Ecto neural progenitor cell (in vitro differentiated cells): Measurements from ENCODE around the gene ABCF2.

Experiments used
- DNase-seq: peaks from one replicate; pipeline ENCODE4 v3.0.0-alpha.2; 2018; ENCODE audit warnings: low spot score

ABCF2 gene

GRCh38 chr7:151194188-151194587 lies 32.8 kb downstream of the ABCF2 start:
- no peak for DNase-seq

GRCh38 chr7:151193203-151193978 lies 33.6 kb downstream of the ABCF2 start:
- DNase-seq = no peak

GRCh38 chr7:151192002-151192539 lies 34.9 kb downstream of the ABCF2 start:
- no peak for DNase-seq

- no peak for DNase-seq
These were observed 35.5 kb downstream of the ABCF2 start for GRCh38 chr7:151191544-151191943.

GRCh38 chr7:151189038-151189437 lies 38.0 kb downstream of the ABCF2 start:
- no peak for DNase-seq

- DNase-seq = no peak
These were observed 38.8 kb downstream of the ABCF2 start for GRCh38 chr7:151188252-151188542.

- DNase-seq = no peak
These were observed 39.4 kb downstream of the ABCF2 start for GRCh38 chr7:151187409-151188251.

- DNase-seq = no peak
These were observed 40.2 kb downstream of the ABCF2 start, which contains the start of gene ASB10 for GRCh38 chr7:151186640-151187408. ASB10 (minus strand) TSS chr7:151187250; CDS start chr7:151187130, 120 bp downstream.

- DNase-seq = no peak
These were observed 41.0 kb downstream of the ABCF2 start for GRCh38 chr7:151185762-151186639.

- DNase-seq = peak; percentile 40
These were observed 46.0 kb downstream of the ABCF2 start for GRCh38 chr7:151181011-151181431.

- DNase-seq = no peak
These were observed 47.1 kb downstream of the ABCF2 start for GRCh38 chr7:151179946-151180345.

- no peak for DNase-seq
These were observed 47.6 kb downstream of the ABCF2 start for GRCh38 chr7:151179287-151179860.

GRCh38 chr7:151178831-151179230 lies 48.2 kb downstream of the ABCF2 start:
- DNase-seq = no peak

- DNase-seq = no peak
These were observed 48.8 kb downstream of the ABCF2 start for GRCh38 chr7:151178236-151178635.

GRCh38 chr7:151177310-151177709 lies 49.7 kb downstream of the ABCF2 start:
- no peak for DNase-seq

- DNase-seq = no peak
These were observed 50.6 kb downstream of the ABCF2 start for GRCh38 chr7:151176401-151176800.

- DNase-seq = no peak
These were observed 51.2 kb downstream of the ABCF2 start for GRCh38 chr7:151175793-151176311.

GRCh38 chr7:151175047-151175792 lies 51.8 kb downstream of the ABCF2 start:
- no peak for DNase-seq

GRCh38 chr7:151174246-151175046 lies 52.6 kb downstream of the ABCF2 start:
- DNase-seq = no peak
